ENCODE measurements around the gene PRSS22.

Gene PRSS22

GRCh38 chr16:2836646-2837508, 21.1 kb downstream of the PRSS22 start:
- H2BK120ac ChIP-seq (ENCODE audit: low read depth, low read length) = no peak overlapping the region
- H3K14ac ChIP-seq (ENCODE audit: low read length) = no peak overlapping the region
- peak overlapping the region; percentile 44 for H3K9ac ChIP-seq (ENCODE audit: low read depth, low read length, poor library complexity)
- no peak overlapping the region for H4K8ac ChIP-seq (ENCODE audit: low read depth, low read length)
- WGBS, 2 donors (ENCODE audit: extremely low coverage in 2 of 2, insufficient read length in 2 of 2, insufficient replicate concordance in 1 of 2) = 100% methylated on average over 3 of the region's 13 CpGs; no CpG with 5 or more reads in 1 of the 2 donors
- H3K4ac ChIP-seq (ENCODE audit: low read length) = no peak overlapping the region
- peak overlapping the region in 1 of 2 donors; percentile 35 for H3K4me3 ChIP-seq (ENCODE audit: low read length in 2 of 2)
- peaks cover 0 to 13% (median 9%) of the 10 kb centered on the region in 3 experiments for H3K27me3 ChIP-seq (ENCODE audit: control insufficient read depth in 3 of 3, insufficient read depth in 3 of 3, low read depth in 1 of 3, low read length in 3 of 3)
- no peak overlapping the region for H3K4me2 ChIP-seq (ENCODE audit: insufficient read depth, low read length, poor library complexity, severe bottlenecking)
- peak overlapping the region; percentile 42 for H2AFZ ChIP-seq (ENCODE audit: low read length)
- H2AK5ac ChIP-seq (ENCODE audit: low read depth, low read length) = no peak overlapping the region
- no peak overlapping the region for H4K91ac ChIP-seq (ENCODE audit: low read depth, low read length, poor library complexity)
- H2BK12ac ChIP-seq (ENCODE audit: low read length) = no peak overlapping the region
- H3K4me1 ChIP-seq (ENCODE audit: control insufficient read depth in 2 of 2, insufficient read depth in 1 of 2, low read depth in 1 of 2, low read length in 2 of 2) = peaks cover 4 to 7% of the 10 kb centered on the region in 2 donors
- no peak overlapping the region for H3K18ac ChIP-seq (ENCODE audit: low read length)
- peaks cover 1% of the 10 kb centered on the region for H3K79me1 ChIP-seq (ENCODE audit: low read depth, low read length)
- no peak overlapping the region for H3K23ac ChIP-seq (ENCODE audit: low read depth, low read length, poor library complexity)
- no peaks in the 10 kb centered on the region for H3K36me3 ChIP-seq (replicated peaks in 1 of 2; ENCODE audit: control insufficient read depth in 2 of 2, insufficient read depth in 2 of 2, low read length in 2 of 2)
- H2BK15ac ChIP-seq (ENCODE audit: low read length) = no peak overlapping the region
- peaks cover 0 to 5% of the 10 kb centered on the region in 2 donors for H3K9me3 ChIP-seq (replicated peaks in 1 of 2; ENCODE audit: control insufficient read depth in 2 of 2, insufficient read depth in 1 of 2, low read depth in 1 of 2, low read length in 2 of 2)
- H3K27ac ChIP-seq (replicated peaks; ENCODE audit: low read length) = no peak overlapping the region
- DNase-seq (ENCODE audit: low spot score) = no peak
- peak overlapping the region; percentile 39 for H2BK5ac ChIP-seq (ENCODE audit: low read length)

- peaks cover 0 to 13% (median 9%) of the 10 kb centered on the region in 3 experiments for H3K27me3 ChIP-seq (ENCODE audit: control insufficient read depth in 3 of 3, insufficient read depth in 3 of 3, low read depth in 1 of 3, low read length in 3 of 3)
- no peak overlapping the region for H4K8ac ChIP-seq (ENCODE audit: low read depth, low read length)
- H2AK5ac ChIP-seq (ENCODE audit: low read depth, low read length) = no peak overlapping the region
- peak overlapping the region; percentile 34 for H3K9ac ChIP-seq (ENCODE audit: low read depth, low read length, poor library complexity)
- peak overlapping the region; percentile 42 for H2AFZ ChIP-seq (ENCODE audit: low read length)
- H2BK15ac ChIP-seq (ENCODE audit: low read length) = no peak overlapping the region
- H3K36me3 ChIP-seq (replicated peaks in 1 of 2; ENCODE audit: control insufficient read depth in 2 of 2, insufficient read depth in 2 of 2, low read length in 2 of 2) = no peaks in the 10 kb centered on the region
- no CpG with 5 or more reads among the region's 22 CpGs for WGBS, 2 donors (ENCODE audit: extremely low coverage in 2 of 2, insufficient read length in 2 of 2, insufficient replicate concordance in 1 of 2)
- DNase-seq (ENCODE audit: low spot score) = no peak
- H2BK120ac ChIP-seq (ENCODE audit: low read depth, low read length) = no peak overlapping the region
- no peak overlapping the region for H3K4ac ChIP-seq (ENCODE audit: low read length)
- H2BK5ac ChIP-seq (ENCODE audit: low read length) = peak overlapping the region; percentile 39
- no peak overlapping the region for H3K4me2 ChIP-seq (ENCODE audit: insufficient read depth, low read length, poor library complexity, severe bottlenecking)
- H3K4me1 ChIP-seq (ENCODE audit: control insufficient read depth in 2 of 2, insufficient read depth in 1 of 2, low read depth in 1 of 2, low read length in 2 of 2) = peaks cover 4 to 7% of the 10 kb centered on the region in 2 donors
- peaks cover 1% of the 10 kb centered on the region for H3K79me1 ChIP-seq (ENCODE audit: low read depth, low read length)
- H3K27ac ChIP-seq (replicated peaks; ENCODE audit: low read length) = no peak overlapping the region
- peak overlapping the region; percentile 58 for H2BK12ac ChIP-seq (ENCODE audit: low read length)
- no peak overlapping the region for H3K23ac ChIP-seq (ENCODE audit: low read depth, low read length, poor library complexity)
- no peak overlapping the region for H4K91ac ChIP-seq (ENCODE audit: low read depth, low read length, poor library complexity)
- H3K4me3 ChIP-seq (ENCODE audit: low read length in 2 of 2) = no peak overlapping the region
- H3K18ac ChIP-seq (ENCODE audit: low read length) = peak overlapping the region; percentile 60
- peak overlapping the region; percentile 97 for H3K14ac ChIP-seq (ENCODE audit: low read length)
- peaks cover 0 to 5% of the 10 kb centered on the region in 2 donors for H3K9me3 ChIP-seq (replicated peaks in 1 of 2; ENCODE audit: control insufficient read depth in 2 of 2, insufficient read depth in 1 of 2, low read depth in 1 of 2, low read length in 2 of 2)
Measured at GRCh38 chr16:2835638-2836493, 22.1 kb downstream of the PRSS22 start.

GRCh38 chr16:2834968-2835367, 23.0 kb downstream of the PRSS22 start:
- Histone ChIP-seq H4K91ac (ENCODE audit: low read depth, low read length, poor library complexity) (no peak overlapping the region), H2BK5ac (ENCODE audit: low read length) (no peak overlapping the region), H3K9me3 (replicated peaks in 1 of 2; ENCODE audit: control insufficient read depth in 2 of 2, insufficient read depth in 1 of 2, low read depth in 1 of 2, low read length in 2 of 2) (peaks cover 0 to 5% of the 10 kb centered on the region in 2 donors), H4K8ac (ENCODE audit: low read depth, low read length) (no peak overlapping the region), H3K36me3 (replicated peaks in 1 of 2; ENCODE audit: control insufficient read depth in 2 of 2, insufficient read depth in 2 of 2, low read length in 2 of 2) (no peaks in the 10 kb centered on the region), H2BK12ac (ENCODE audit: low read length) (no peak overlapping the region), H2BK15ac (ENCODE audit: low read length) (no peak overlapping the region), H3K79me1 (ENCODE audit: low read depth, low read length) (peaks cover 1% of the 10 kb centered on the region), H3K14ac (ENCODE audit: low read length) (no peak overlapping the region), H3K4me3 (ENCODE audit: low read length in 2 of 2) (no peak overlapping the region), H3K4me2 (ENCODE audit: insufficient read depth, low read length, poor library complexity, severe bottlenecking) (no peak overlapping the region), H2AFZ (ENCODE audit: low read length) (no peak overlapping the region), H3K27me3 (ENCODE audit: control insufficient read depth in 3 of 3, insufficient read depth in 3 of 3, low read depth in 1 of 3, low read length in 3 of 3) (peaks cover 0 to 13% (median 9%) of the 10 kb centered on the region in 3 experiments), H3K23ac (ENCODE audit: low read depth, low read length, poor library complexity) (no peak overlapping the region), H3K18ac (ENCODE audit: low read length) (no peak overlapping the region), H3K27ac (replicated peaks; ENCODE audit: low read length) (no peak overlapping the region), H2AK5ac (ENCODE audit: low read depth, low read length) (no peak overlapping the region), H3K9ac (ENCODE audit: low read depth, low read length, poor library complexity) (no peak overlapping the region), H3K4me1 (ENCODE audit: control insufficient read depth in 2 of 2, insufficient read depth in 1 of 2, low read depth in 1 of 2, low read length in 2 of 2) (peaks cover 4 to 7% of the 10 kb centered on the region in 2 donors), H2BK120ac (ENCODE audit: low read depth, low read length) (no peak overlapping the region), H3K4ac (ENCODE audit: low read length) (no peak overlapping the region)
- WGBS, 2 donors (ENCODE audit: extremely low coverage in 2 of 2, insufficient read length in 2 of 2, insufficient replicate concordance in 1 of 2) = no CpG with 5 or more reads among the region's 3 CpGs
- DNase-seq (ENCODE audit: low spot score) = no peak
